GM19324 (cell line): ENCODE data around the gene GDF7.
A peak's percentile ranks its signal among the peaks of the same experiment; 100 is the strongest.

Source experiments
- ATAC-seq: cut with Tn5 transposase; IDR thresholded peaks from one replicate; pipeline ENCODE4 v1.9.1; 2021; ENCODE audit warnings: mild to moderate bottlenecking, moderate library complexity; ENCODE audit not compliant: unreplicated experiment, low FRiP score

The GDF7 gene

GRCh38 chr2:20642055-20642971 is 24.6 kb upstream of the GDF7 start:
- ATAC-seq: peak; percentile 88

- no peak for ATAC-seq
These were observed 23.9 kb upstream of the GDF7 start for GRCh38 chr2:20643060-20643459.

- ATAC-seq: no peak
These were observed 23.1 kb upstream of the GDF7 start for GRCh38 chr2:20643826-20644225.

GRCh38 chr2:20645301-20645701 is 21.6 kb upstream of the GDF7 start:
- no peak for ATAC-seq

GRCh38 chr2:20645761-20646160 is 21.2 kb upstream of the GDF7 start:
- no peak for ATAC-seq

GRCh38 chr2:20646446-20646845 is 20.5 kb upstream of the GDF7 start:
- no peak for ATAC-seq

GRCh38 chr2:20647211-20647610 is 19.7 kb upstream of the GDF7 start:
- ATAC-seq: no peak

GRCh38 chr2:20647738-20648137 is 19.2 kb upstream of the GDF7 start:
- no peak for ATAC-seq

GRCh38 chr2:20648206-20648605 is 18.7 kb upstream of the GDF7 start:
- no peak for ATAC-seq

GRCh38 chr2:20648831-20649230 is 18.1 kb upstream of the GDF7 start:
- no peak for ATAC-seq

GRCh38 chr2:20649576-20649975 is 17.4 kb upstream of the GDF7 start:
- ATAC-seq: no peak

- ATAC-seq: no peak
These were observed 17.0 kb upstream of the GDF7 start for GRCh38 chr2:20649976-20650375.

- peak; percentile 20 for ATAC-seq
These were observed 16.5 kb upstream of the GDF7 start for GRCh38 chr2:20650393-20650876.

GRCh38 chr2:20650877-20651730 is 15.8 kb upstream of the GDF7 start, which contains the start of gene HS1BP3:
Gene HS1BP3 (minus strand): TSS chr2:20651098. CDS start chr2:20651063, 35 bp downstream.
- peak; percentile 98 for ATAC-seq

GRCh38 chr2:20651731-20652099 is 15.2 kb upstream of the GDF7 start:
- no peak for ATAC-seq

- ATAC-seq: no peak
These were observed 14.8 kb upstream of the GDF7 start for GRCh38 chr2:20652141-20652540.

GRCh38 chr2:20652673-20653575 is 14.0 kb upstream of the GDF7 start:
- ATAC-seq: no peak

GRCh38 chr2:20653695-20654534 is 13.0 kb upstream of the GDF7 start:
- ATAC-seq: no peak

GRCh38 chr2:20654535-20654813 is 12.5 kb upstream of the GDF7 start:
- no peak for ATAC-seq

- ATAC-seq: no peak
These were observed 10.4 kb upstream of the GDF7 start for GRCh38 chr2:20656561-20656960.
